GM23248 (cell line): Measurements from ENCODE around the gene ZNF837. TPM values are rescaled to one million over a fixed set of nuclear protein-coding genes. Genes with fewer than 3 reads are reported as not detected.

Experiments used
- DNase-seq: peaks from one replicate; pipeline ENCODE4 v3.0.0-alpha.2; 2015
- H2AFZ ChIP-seq: fragments of 200-600 bp; sonication (generic); 2 replicates; pipeline ENCODE4 v1.6.1; 2016; ENCODE audit warnings: antibody characterized with exemption
- H3F3A ChIP-seq: fragments of 200-600 bp; sonication (generic); 2 replicates; pipeline ENCODE4 v1.6.1; 2016; ENCODE audit warnings: mild to moderate bottlenecking, antibody characterized with exemption, mixed run types; ENCODE audit not compliant: insufficient read depth
- H3K27ac ChIP-seq: fragments of 200-600 bp; sonication (generic); 2 replicates; pipeline ENCODE4 v1.5.1; 2016; ENCODE audit warnings: mild to moderate bottlenecking
- H3K27me3 ChIP-seq: fragments of 200-600 bp; sonication (generic); replicated peaks from 2 replicates; pipeline ENCODE4 v1.6.1; 2016; ENCODE audit warnings: mild to moderate bottlenecking; ENCODE audit not compliant: insufficient read depth
- H3K36me3 ChIP-seq: fragments of 200-600 bp; sonication (generic); 2 replicates; pipeline ENCODE4 v1.6.1; 2016; ENCODE audit warnings: low read depth, mild to moderate bottlenecking
- H3K4me1 ChIP-seq: fragments of 200-600 bp; sonication (generic); 2 replicates; pipeline ENCODE4 v1.6.1; 2016; ENCODE audit warnings: mild to moderate bottlenecking; ENCODE audit not compliant: insufficient read depth
- H3K4me2 ChIP-seq: fragments of 200-600 bp; sonication (generic); one replicate; pipeline ENCODE4 v1.6.1; 2016; ENCODE audit warnings: mild to moderate bottlenecking; ENCODE audit not compliant: unreplicated experiment
- H3K4me3 ChIP-seq: fragments of 200-600 bp; sonication (generic); 2 replicates; pipeline ENCODE4 v1.5.1; 2016; ENCODE audit warnings: mild to moderate bottlenecking
- H3K79me2 ChIP-seq: fragments of 200-600 bp; sonication (generic); 2 replicates; pipeline ENCODE4 v1.6.1; 2016; ENCODE audit warnings: mild to moderate bottlenecking; ENCODE audit not compliant: insufficient read depth
- H3K9ac ChIP-seq: fragments of 200-600 bp; sonication (generic); 2 replicates; pipeline ENCODE4 v1.6.1; 2016; ENCODE audit warnings: mild to moderate bottlenecking
- H3K9me2 ChIP-seq: fragments of 200-600 bp; sonication (generic); 2 replicates; pipeline ENCODE4 v1.6.1; 2016; ENCODE audit warnings: mixed run types, mild to moderate bottlenecking, moderate library complexity; ENCODE audit not compliant: insufficient read depth
- H3K9me3 ChIP-seq: fragments of 200-600 bp; sonication (generic); one replicate; pipeline ENCODE4 v1.6.1; 2017; ENCODE audit warnings: low read depth
- H4K20me1 ChIP-seq: fragments of 200-600 bp; sonication (generic); 2 replicates; pipeline ENCODE4 v1.6.0; 2016; ENCODE audit not compliant: insufficient read depth
- EZH2 ChIP-seq: fragments of 200-600 bp; sonication (generic); IDR thresholded peaks from 2 replicates; pipeline ENCODE4 v1.6.1; 2018; ENCODE audit warnings: antibody characterized with exemption, mild to moderate bottlenecking; ENCODE audit not compliant: insufficient read depth, poor library complexity, severe bottlenecking
- EZH2phosphoT487 ChIP-seq: fragments of 200-600 bp; sonication (generic); IDR thresholded peaks from 2 replicates; pipeline ENCODE4 v1.6.1; 2018; ENCODE audit warnings: antibody characterized with exemption, moderate library complexity, mild to moderate bottlenecking, low read depth; ENCODE audit not compliant: insufficient read depth
- WGBS, 2 experiments: methylation state at CpG; one replicate each; pipeline ENCODE4 v1.1.6; 2015 to 2017; ENCODE audit warnings: low lambda C conversion rate in 2 of 2, low coverage in 1 of 2; ENCODE audit errors: missing lambda C conversion rate in 2 of 2; 5-methylcytosine and 5-hydroxymethylcytosine counted together
- in situ Hi-C: fragments of 300-500 bp; cut with MboI; formaldehyde crosslinking; loops from 2 replicates; pipeline ENCODE4 v1.15.0; 2020
- polyA plus RNA-seq: library from polyadenylated mRNA; unstranded; fragments of >200 nt; fragmentation: Nextera tagmentation; extraction: Ambion mirVana; gene quantifications from 2 replicates; pipeline ENCODE4 v1.2.1, GENCODE V29; 2016
- total RNA-seq: library from RNA; depleted of rRNA; stranded (reverse); fragments of >200 nt; shearing (Covaris generic); gene quantifications from 2 replicates; pipeline ENCODE4 v1.2.3, GENCODE V29; 2014

ZNF837 gene
- total and polyA plus RNA-seq, 2 experiments from 2014 or later, result 1.4 to 5.3 TPM

GRCh38 chr19:58397533-58398037 lies 16.8 kb upstream of the ZNF837 start:
- peaks cover 4% of the 10 kb centered on the region; the same call in 1 of the 2 replicates for H3K79me2 ChIP-seq

GRCh38 chr19:58396691-58397532 lies 16.1 kb upstream of the ZNF837 start:
- Histone ChIP-seq H3K9me3 (no peaks in the 10 kb centered on the region), H3K4me1 (peaks cover 6% of the 10 kb centered on the region), H3K4me2 (no peak overlapping the region), H3K27ac (no peak overlapping the region), H4K20me1 (no peaks in the 10 kb centered on the region), H3K36me3 (peaks cover 17% of the 10 kb centered on the region; the same call in 1 of the 2 replicates), H3K27me3 (no peaks in the 10 kb centered on the region), H3K9me2 (no peaks in the 10 kb centered on the region), H3K9ac (no peak overlapping the region), H3K79me2 (peaks cover 10% of the 10 kb centered on the region), H3K4me3 (no peak overlapping the region), H3F3A (peaks cover 24% of the 10 kb centered on the region; the same call in 1 of the 2 replicates), H2AFZ (no peak overlapping the region)
- no peak for DNase-seq
- 41 to 58% methylated on average over 32 to 54 of the region's 58 CpGs for WGBS, 2 experiments
- TF ChIP-seq EZH2 (no peak), EZH2phosphoT487 (no peak)
- in situ Hi-C loops, result no loop called here

More at GRCh38 chr19:58397533-58398037, 16.8 kb upstream of the ZNF837 start:
- Histone ChIP-seq H2AFZ (no peak overlapping the region), H3K9me2 (no peaks in the 10 kb centered on the region), H3K4me3 (no peak overlapping the region), H3K4me1 (peaks cover 6% of the 10 kb centered on the region), H3K27me3 (no peaks in the 10 kb centered on the region), H3F3A (peaks cover 21% of the 10 kb centered on the region; the same call in 1 of the 2 replicates), H3K36me3 (peaks cover 14% of the 10 kb centered on the region; the same call in 1 of the 2 replicates), H3K27ac (no peak overlapping the region), H3K9me3 (no peaks in the 10 kb centered on the region), H3K9ac (no peak overlapping the region), H3K4me2 (no peak overlapping the region), H4K20me1 (no peaks in the 10 kb centered on the region)
- TF ChIP-seq EZH2phosphoT487 (no peak), EZH2 (no peak)
- peak; percentile 25 for DNase-seq
- in situ Hi-C loops, result no loop called here
- WGBS, 2 experiments, result 40 to 46% methylated on average over 7 of the region's 7 CpGs

GRCh38 chr19:58395979-58396627 lies 15.3 kb upstream of the ZNF837 start:
- no peak overlapping the region for H3K9ac ChIP-seq
- no peak overlapping the region for H3K27ac ChIP-seq
- no peaks in the 10 kb centered on the region for H3K9me2 ChIP-seq
- peaks cover 6% of the 10 kb centered on the region for H3K4me1 ChIP-seq
- no peaks in the 10 kb centered on the region for H3K27me3 ChIP-seq
- 10 to 12% methylated on average over 30 to 52 of the region's 75 CpGs for WGBS, 2 experiments
- DNase-seq, result peak; percentile 60
- no peaks in the 10 kb centered on the region for H3K9me3 ChIP-seq
- TF ChIP-seq EZH2phosphoT487 (no peak), EZH2 (no peak)
- peak overlapping the region; percentile 20; the same call in 1 of the 2 replicates for H2AFZ ChIP-seq
- in situ Hi-C loops, result no loop called here
- peaks cover 1% of the 10 kb centered on the region; the same call in 1 of the 2 replicates for H4K20me1 ChIP-seq
- peaks cover 18% of the 10 kb centered on the region for H3K79me2 ChIP-seq
- 0 out of 2 replicates have a peak overlapping the region, but pooled peaks have one; percentile 12 for H3K4me3 ChIP-seq
- peaks cover 18% of the 10 kb centered on the region; the same call in 1 of the 2 replicates for H3K36me3 ChIP-seq
- H3K4me2 ChIP-seq, result no peak overlapping the region
- H3F3A ChIP-seq, result peaks cover 30% of the 10 kb centered on the region
